Panc1 (cell line): ENCODE results near the gene KIF21B.

ENCODE experiments used
- POLR2AphosphoS5 ChIP-seq: IDR thresholded peaks from 2 replicates; pipeline ENCODE4 v1.6.1; 2012; ENCODE audit warnings: mild to moderate bottlenecking, low read depth, low read length, moderate library complexity
- SIN3A ChIP-seq: IDR thresholded peaks from 2 replicates; pipeline ENCODE4 v1.6.1; 2012; ENCODE audit warnings: low read depth, mild to moderate bottlenecking, low read length, moderate library complexity, borderline replicate concordance; ENCODE audit not compliant: insufficient read depth
- TF ChIP-seq, protein P1 (sequence below): fragments of 450-650 bp; IDR thresholded peaks from 2 replicates; pipeline ENCODE4 v1.5.1; 2017; ENCODE audit warnings: mild to moderate bottlenecking
- TF ChIP-seq, protein P2 (sequence below), 2 experiments: IDR thresholded peaks; 2 replicates each; pipeline ENCODE4 v1.6.1; 2011 to 2012; ENCODE audit warnings: low read depth in 2 of 2, control low read depth in 1 of 2, low read length in 1 of 2, mild to moderate bottlenecking in 1 of 2, moderate library complexity in 1 of 2; ENCODE audit not compliant: insufficient read depth in 1 of 2

DNA sequence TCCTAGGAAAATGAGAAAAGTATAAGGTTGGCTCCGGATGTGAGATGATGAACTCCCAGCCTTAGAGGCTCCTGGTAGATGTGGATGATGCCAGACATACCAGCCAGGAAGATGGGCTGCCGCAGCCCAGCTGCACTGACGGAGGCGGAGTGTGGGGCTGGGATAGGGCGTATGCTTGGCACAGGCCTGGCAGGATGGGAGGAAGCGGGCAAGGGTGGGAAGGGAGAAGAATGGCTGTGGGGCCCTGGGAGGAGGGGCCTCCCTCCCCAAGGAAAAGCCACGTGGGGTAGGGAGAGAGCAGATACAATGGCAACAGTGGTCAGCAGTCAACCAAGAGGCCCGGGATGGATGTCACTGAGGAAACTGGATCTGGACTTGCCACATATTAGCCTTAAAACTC is 41.3 kb upstream of the KIF21B start:
- TF ChIP-seq POLR2AphosphoS5 (no peak), SIN3A (no peak)
- TF ChIP-seq, protein P1, sequence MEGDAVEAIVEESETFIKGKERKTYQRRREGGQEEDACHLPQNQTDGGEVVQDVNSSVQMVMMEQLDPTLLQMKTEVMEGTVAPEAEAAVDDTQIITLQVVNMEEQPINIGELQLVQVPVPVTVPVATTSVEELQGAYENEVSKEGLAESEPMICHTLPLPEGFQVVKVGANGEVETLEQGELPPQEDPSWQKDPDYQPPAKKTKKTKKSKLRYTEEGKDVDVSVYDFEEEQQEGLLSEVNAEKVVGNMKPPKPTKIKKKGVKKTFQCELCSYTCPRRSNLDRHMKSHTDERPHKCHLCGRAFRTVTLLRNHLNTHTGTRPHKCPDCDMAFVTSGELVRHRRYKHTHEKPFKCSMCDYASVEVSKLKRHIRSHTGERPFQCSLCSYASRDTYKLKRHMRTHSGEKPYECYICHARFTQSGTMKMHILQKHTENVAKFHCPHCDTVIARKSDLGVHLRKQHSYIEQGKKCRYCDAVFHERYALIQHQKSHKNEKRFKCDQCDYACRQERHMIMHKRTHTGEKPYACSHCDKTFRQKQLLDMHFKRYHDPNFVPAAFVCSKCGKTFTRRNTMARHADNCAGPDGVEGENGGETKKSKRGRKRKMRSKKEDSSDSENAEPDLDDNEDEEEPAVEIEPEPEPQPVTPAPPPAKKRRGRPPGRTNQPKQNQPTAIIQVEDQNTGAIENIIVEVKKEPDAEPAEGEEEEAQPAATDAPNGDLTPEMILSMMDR, result no peak
- TF ChIP-seq, protein P2, sequence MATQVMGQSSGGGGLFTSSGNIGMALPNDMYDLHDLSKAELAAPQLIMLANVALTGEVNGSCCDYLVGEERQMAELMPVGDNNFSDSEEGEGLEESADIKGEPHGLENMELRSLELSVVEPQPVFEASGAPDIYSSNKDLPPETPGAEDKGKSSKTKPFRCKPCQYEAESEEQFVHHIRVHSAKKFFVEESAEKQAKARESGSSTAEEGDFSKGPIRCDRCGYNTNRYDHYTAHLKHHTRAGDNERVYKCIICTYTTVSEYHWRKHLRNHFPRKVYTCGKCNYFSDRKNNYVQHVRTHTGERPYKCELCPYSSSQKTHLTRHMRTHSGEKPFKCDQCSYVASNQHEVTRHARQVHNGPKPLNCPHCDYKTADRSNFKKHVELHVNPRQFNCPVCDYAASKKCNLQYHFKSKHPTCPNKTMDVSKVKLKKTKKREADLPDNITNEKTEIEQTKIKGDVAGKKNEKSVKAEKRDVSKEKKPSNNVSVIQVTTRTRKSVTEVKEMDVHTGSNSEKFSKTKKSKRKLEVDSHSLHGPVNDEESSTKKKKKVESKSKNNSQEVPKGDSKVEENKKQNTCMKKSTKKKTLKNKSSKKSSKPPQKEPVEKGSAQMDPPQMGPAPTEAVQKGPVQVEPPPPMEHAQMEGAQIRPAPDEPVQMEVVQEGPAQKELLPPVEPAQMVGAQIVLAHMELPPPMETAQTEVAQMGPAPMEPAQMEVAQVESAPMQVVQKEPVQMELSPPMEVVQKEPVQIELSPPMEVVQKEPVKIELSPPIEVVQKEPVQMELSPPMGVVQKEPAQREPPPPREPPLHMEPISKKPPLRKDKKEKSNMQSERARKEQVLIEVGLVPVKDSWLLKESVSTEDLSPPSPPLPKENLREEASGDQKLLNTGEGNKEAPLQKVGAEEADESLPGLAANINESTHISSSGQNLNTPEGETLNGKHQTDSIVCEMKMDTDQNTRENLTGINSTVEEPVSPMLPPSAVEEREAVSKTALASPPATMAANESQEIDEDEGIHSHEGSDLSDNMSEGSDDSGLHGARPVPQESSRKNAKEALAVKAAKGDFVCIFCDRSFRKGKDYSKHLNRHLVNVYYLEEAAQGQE (IDR thresholded peaks at IDR 0.05; ENCODE audit: insufficient read depth in 1 of 2, low read depth in 2 of 2, low read length in 1 of 2), result no peak
